Measurements from ENCODE around the gene DLGAP1. TPM values are rescaled to one million over a fixed set of nuclear protein-coding genes. Genes with fewer than 3 reads are reported as not detected.

DLGAP1 gene
- total and polyA plus RNA-seq, 2 of the 13 experiments (the other 11 are each of a cell fraction or from before 2014, with no cell fraction given): 0.01 TPM; not detected in 1

DNA sequence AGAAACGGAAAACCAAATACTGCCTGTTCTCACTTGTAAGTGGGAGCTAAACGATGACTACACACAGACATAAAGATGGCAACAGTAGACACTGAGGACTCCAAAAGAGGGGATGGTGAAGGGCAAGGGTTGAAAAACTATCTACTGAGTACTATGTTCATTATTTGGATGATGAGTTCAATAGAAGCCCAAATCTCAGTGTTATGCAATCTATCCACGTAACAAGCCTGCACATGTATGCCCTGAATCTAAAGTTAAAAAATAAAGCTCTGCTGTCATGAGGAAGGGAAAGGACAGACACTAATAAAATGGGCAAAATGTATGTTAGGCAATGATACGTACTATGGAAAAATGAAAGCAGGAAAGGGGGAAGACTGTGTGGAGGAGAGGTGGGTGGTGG is 629.1 kb downstream of the DLGAP1 start:
- FAIRE-seq (no peak), DNase-seq (ENCODE audit: low spot score) (no peak), ATAC-seq (no peak)
- no TSS peak for BruUV-seq (replicated peaks)
- WGBS (ENCODE audit: low lambda C conversion rate): 15% methylated on average over 4 of the region's 4 CpGs
- H3K27me3 ChIP-seq (ENCODE audit: control insufficient read depth in 1 of 2, insufficient read depth in 2 of 2, low read length in 2 of 2): peaks cover 0 to 5% of the 10 kb centered on the region in 2 experiments; a peak in 1 of 5 replicates
- POLR2A ChIA-PET: no interaction called here
- no peaks in the 10 kb centered on the region for H3K4me1 ChIP-seq (ENCODE audit: insufficient read depth, low read length)
- no peak overlapping the region for H2AFZ ChIP-seq (ENCODE audit: low read length)
- in situ Hi-C loops (cut with HindIII; ENCODE audit: extremely low pct_ligation_motif_present, low pct_unique_long_range_greater_than_20kb) (no loop called here), intact Hi-C loops (cut with micrococcal nuclease; ENCODE audit: unreplicated experiment) (no loop called here)
- no peak overlapping the region for H3K4me3 ChIP-seq (replicated peaks in 1 of 3; ENCODE audit: insufficient read depth in 1 of 3, low read depth in 2 of 3, low read length in 3 of 3)
- CTCF ChIA-PET (ENCODE audit: low intra/inter-chr PET ratio, low total read pairs): no interaction called here
- no peaks in the 10 kb centered on the region for H3K9me3 ChIP-seq (ENCODE audit: low read length)
- no peaks in the 10 kb centered on the region for H3K36me3 ChIP-seq (replicated peaks in 1 of 2; ENCODE audit: control insufficient read depth in 1 of 2, insufficient read depth in 2 of 2, low read length in 2 of 2)
- H3K4me2 ChIP-seq (ENCODE audit: low read depth, low read length): no peak overlapping the region
- no peaks in the 10 kb centered on the region for H4K20me1 ChIP-seq (ENCODE audit: insufficient read depth, low read length)
- no peak overlapping the region for H3K27ac ChIP-seq (ENCODE audit: extremely low read length, insufficient read depth, low read length)
- no peaks in the 10 kb centered on the region for H3K79me2 ChIP-seq (ENCODE audit: insufficient read depth, low read length)
- H3K9ac ChIP-seq (ENCODE audit: insufficient read depth, low read depth, low read length): no peak overlapping the region
- TF ChIP-seq AGO1 (IDR thresholded peaks at IDR 0.05; ENCODE audit: low read depth, low read length, poor library complexity, severe bottlenecking): no peak
- TF ChIP-seq ZNF468 (CRISPR knock-in tag; IDR thresholded peaks at IDR 0.05): no peak
- no peak for TF ChIP-seq MTA1 (CRISPR knock-in tag; IDR thresholded peaks at IDR 0.05; ENCODE audit: borderline replicate concordance)
- no peak for TF ChIP-seq FOXK1 (CRISPR knock-in tag; IDR thresholded peaks at IDR 0.05; ENCODE audit: borderline replicate concordance, low read depth)
- TF ChIP-seq ZNF501 (CRISPR knock-in tag; IDR thresholded peaks at IDR 0.05): no peak
- TF ChIP-seq, protein P1, sequence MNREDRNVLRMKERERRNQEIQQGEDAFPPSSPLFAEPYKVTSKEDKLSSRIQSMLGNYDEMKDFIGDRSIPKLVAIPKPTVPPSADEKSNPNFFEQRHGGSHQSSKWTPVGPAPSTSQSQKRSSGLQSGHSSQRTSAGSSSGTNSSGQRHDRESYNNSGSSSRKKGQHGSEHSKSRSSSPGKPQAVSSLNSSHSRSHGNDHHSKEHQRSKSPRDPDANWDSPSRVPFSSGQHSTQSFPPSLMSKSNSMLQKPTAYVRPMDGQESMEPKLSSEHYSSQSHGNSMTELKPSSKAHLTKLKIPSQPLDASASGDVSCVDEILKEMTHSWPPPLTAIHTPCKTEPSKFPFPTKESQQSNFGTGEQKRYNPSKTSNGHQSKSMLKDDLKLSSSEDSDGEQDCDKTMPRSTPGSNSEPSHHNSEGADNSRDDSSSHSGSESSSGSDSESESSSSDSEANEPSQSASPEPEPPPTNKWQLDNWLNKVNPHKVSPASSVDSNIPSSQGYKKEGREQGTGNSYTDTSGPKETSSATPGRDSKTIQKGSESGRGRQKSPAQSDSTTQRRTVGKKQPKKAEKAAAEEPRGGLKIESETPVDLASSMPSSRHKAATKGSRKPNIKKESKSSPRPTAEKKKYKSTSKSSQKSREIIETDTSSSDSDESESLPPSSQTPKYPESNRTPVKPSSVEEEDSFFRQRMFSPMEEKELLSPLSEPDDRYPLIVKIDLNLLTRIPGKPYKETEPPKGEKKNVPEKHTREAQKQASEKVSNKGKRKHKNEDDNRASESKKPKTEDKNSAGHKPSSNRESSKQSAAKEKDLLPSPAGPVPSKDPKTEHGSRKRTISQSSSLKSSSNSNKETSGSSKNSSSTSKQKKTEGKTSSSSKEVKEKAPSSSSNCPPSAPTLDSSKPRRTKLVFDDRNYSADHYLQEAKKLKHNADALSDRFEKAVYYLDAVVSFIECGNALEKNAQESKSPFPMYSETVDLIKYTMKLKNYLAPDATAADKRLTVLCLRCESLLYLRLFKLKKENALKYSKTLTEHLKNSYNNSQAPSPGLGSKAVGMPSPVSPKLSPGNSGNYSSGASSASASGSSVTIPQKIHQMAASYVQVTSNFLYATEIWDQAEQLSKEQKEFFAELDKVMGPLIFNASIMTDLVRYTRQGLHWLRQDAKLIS (CRISPR knock-in tag; IDR thresholded peaks at IDR 0.05): no peak
- TF ChIP-seq TAF1 (CRISPR knock-in tag; IDR thresholded peaks at IDR 0.05): no peak
- TF ChIP-seq, protein P2, sequence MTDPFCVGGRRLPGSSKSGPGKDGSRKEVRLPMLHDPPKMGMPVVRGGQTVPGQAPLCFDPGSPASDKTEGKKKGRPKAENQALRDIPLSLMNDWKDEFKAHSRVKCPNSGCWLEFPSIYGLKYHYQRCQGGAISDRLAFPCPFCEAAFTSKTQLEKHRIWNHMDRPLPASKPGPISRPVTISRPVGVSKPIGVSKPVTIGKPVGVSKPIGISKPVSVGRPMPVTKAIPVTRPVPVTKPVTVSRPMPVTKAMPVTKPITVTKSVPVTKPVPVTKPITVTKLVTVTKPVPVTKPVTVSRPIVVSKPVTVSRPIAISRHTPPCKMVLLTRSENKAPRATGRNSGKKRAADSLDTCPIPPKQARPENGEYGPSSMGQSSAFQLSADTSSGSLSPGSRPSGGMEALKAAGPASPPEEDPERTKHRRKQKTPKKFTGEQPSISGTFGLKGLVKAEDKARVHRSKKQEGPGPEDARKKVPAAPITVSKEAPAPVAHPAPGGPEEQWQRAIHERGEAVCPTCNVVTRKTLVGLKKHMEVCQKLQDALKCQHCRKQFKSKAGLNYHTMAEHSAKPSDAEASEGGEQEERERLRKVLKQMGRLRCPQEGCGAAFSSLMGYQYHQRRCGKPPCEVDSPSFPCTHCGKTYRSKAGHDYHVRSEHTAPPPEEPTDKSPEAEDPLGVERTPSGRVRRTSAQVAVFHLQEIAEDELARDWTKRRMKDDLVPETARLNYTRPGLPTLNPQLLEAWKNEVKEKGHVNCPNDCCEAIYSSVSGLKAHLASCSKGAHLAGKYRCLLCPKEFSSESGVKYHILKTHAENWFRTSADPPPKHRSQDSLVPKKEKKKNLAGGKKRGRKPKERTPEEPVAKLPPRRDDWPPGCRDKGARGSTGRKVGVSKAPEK (CRISPR knock-in tag; IDR thresholded peaks at IDR 0.05; ENCODE audit: borderline replicate concordance): no peak
- no peak for TF ChIP-seq CBFB (CRISPR knock-in tag; IDR thresholded peaks at IDR 0.05)
- TF ChIP-seq XBP1 (CRISPR knock-in tag; IDR thresholded peaks at IDR 0.05): no peak
- TF ChIP-seq, protein P3, sequence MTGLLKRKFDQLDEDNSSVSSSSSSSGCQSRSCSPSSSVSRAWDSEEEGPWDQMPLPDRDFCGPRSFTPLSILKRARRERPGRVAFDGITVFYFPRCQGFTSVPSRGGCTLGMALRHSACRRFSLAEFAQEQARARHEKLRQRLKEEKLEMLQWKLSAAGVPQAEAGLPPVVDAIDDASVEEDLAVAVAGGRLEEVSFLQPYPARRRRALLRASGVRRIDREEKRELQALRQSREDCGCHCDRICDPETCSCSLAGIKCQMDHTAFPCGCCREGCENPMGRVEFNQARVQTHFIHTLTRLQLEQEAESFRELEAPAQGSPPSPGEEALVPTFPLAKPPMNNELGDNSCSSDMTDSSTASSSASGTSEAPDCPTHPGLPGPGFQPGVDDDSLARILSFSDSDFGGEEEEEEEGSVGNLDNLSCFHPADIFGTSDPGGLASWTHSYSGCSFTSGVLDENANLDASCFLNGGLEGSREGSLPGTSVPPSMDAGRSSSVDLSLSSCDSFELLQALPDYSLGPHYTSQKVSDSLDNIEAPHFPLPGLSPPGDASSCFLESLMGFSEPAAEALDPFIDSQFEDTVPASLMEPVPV (CRISPR knock-in tag; IDR thresholded peaks at IDR 0.05): no peak
- no peak for TF ChIP-seq GATA4 (IDR thresholded peaks at IDR 0.05; ENCODE audit: borderline replicate concordance, low read depth)
- TF ChIP-seq YEATS2 (CRISPR knock-in tag; IDR thresholded peaks at IDR 0.05; ENCODE audit: borderline replicate concordance): no peak
- TF ChIP-seq SMAD3 (CRISPR knock-in tag; IDR thresholded peaks at IDR 0.05): no peak

Measured in HepG2 (cell line).